IMR-90 (cell line): ENCODE measurements around the gene ALCAM. TPM values are rescaled to one million over a fixed set of nuclear protein-coding genes. Genes with fewer than 3 reads are reported as not detected.

Source experiments
- ATAC-seq: fragments of 200-7000 bp; cut with Tn5 transposase; 2 replicates; pipeline ENCODE4 v1.9.1; 2020; ENCODE audit warnings: low read depth, mild to moderate bottlenecking, moderate library complexity
- BruUV-seq: library from RNA; stranded (reverse); fragments of 400-500 nt; replicated peaks from 2 replicates; lab custom pipeline; 2021; lab: Mats Ljungman, UMichigan
- CTCF ChIA-PET: fragments of 300-600 bp; formaldehyde crosslinking; extraction: SDS; loops from one replicate; lab custom pipeline; 2021; ENCODE audit warnings: antibody characterized with exemption; lab: Yijun Ruan, JAX
- POLR2A ChIA-PET: fragments of 300-600 bp; sonication (Branson Sonifier 250); formaldehyde crosslinking; loops from one replicate; lab custom pipeline; 2022; ENCODE audit warnings: antibody characterized with exemption; ENCODE audit not compliant: unreplicated experiment; lab: Charles Lee
- DNase-seq: peaks from one replicate; pipeline ENCODE4 v3.0.0; 2013
- H2AFZ ChIP-seq: replicated peaks from 2 replicates; pipeline ENCODE3; 2013; ENCODE audit warnings: low read length, mild to moderate bottlenecking; ENCODE audit not compliant: poor library complexity
- H2AK5ac ChIP-seq: 2 replicates; pipeline ENCODE4 v1.6.1; 2013; ENCODE audit warnings: low read depth, low read length, inconsistent platforms
- H2AK9ac ChIP-seq: replicated peaks from 2 replicates; pipeline ENCODE3; 2013; ENCODE audit warnings: mild to moderate bottlenecking, low read depth, low read length, moderate library complexity; ENCODE audit not compliant: poor library complexity
- H2BK120ac ChIP-seq: 2 replicates; pipeline ENCODE4 v1.6.1; 2013; ENCODE audit warnings: low read depth, low read length, inconsistent platforms
- H2BK15ac ChIP-seq: 3 replicates; pipeline ENCODE4 v1.6.1; 2013; ENCODE audit warnings: low read depth, low read length, inconsistent platforms
- H2BK20ac ChIP-seq: 2 replicates; pipeline ENCODE4 v1.6.1; 2013; ENCODE audit warnings: low read depth, mild to moderate bottlenecking, inconsistent platforms, low read length, moderate library complexity
- H2BK5ac ChIP-seq: 2 replicates; pipeline ENCODE4 v1.6.1; 2013; ENCODE audit warnings: mild to moderate bottlenecking, low read depth, low read length, inconsistent platforms; ENCODE audit not compliant: poor library complexity, severe bottlenecking
- H3K14ac ChIP-seq: replicated peaks from 2 replicates; pipeline ENCODE4 v1.6.1; 2013; ENCODE audit warnings: low read depth, low read length, inconsistent platforms
- H3K18ac ChIP-seq: 2 replicates; pipeline ENCODE4 v1.6.1; 2013; ENCODE audit warnings: low read depth, low read length, control low read depth
- H3K23ac ChIP-seq: 2 replicates; pipeline ENCODE4 v1.6.1; 2013; ENCODE audit warnings: low read depth, low read length, inconsistent platforms
- H3K27ac ChIP-seq: 2 replicates; pipeline ENCODE4 v1.5.1; 2013; ENCODE audit warnings: mild to moderate bottlenecking, control low read depth, low read length; ENCODE audit not compliant: insufficient read depth
- H3K27me3 ChIP-seq: 2 replicates; pipeline ENCODE4 v1.6.1; 2013; ENCODE audit warnings: low read length; ENCODE audit not compliant: control insufficient read depth, insufficient read depth
- H3K36me3 ChIP-seq: 2 replicates; pipeline ENCODE4 v1.6.1; 2013; ENCODE audit warnings: low read length, mixed read lengths; ENCODE audit not compliant: control insufficient read depth, insufficient read depth
- H3K4ac ChIP-seq: 2 replicates; pipeline ENCODE4 v1.6.1; 2013; ENCODE audit warnings: low read depth, low read length, inconsistent platforms
- H3K4me1 ChIP-seq: 2 replicates; pipeline ENCODE4 v1.6.1; 2013; ENCODE audit warnings: low read length, mixed read lengths; ENCODE audit not compliant: control insufficient read depth, insufficient read depth
- H3K4me2 ChIP-seq: 2 replicates; pipeline ENCODE4 v1.6.1; 2013; ENCODE audit warnings: low read depth, mild to moderate bottlenecking, control low read depth, low read length, moderate library complexity
- H3K4me3 ChIP-seq: 2 replicates; pipeline ENCODE4 v1.5.1; 2013; ENCODE audit warnings: low read depth, mild to moderate bottlenecking, control low read depth, low read length, moderate library complexity; ENCODE audit not compliant: insufficient read depth
- H3K56ac ChIP-seq: 2 replicates; pipeline ENCODE4 v1.6.1; 2013; ENCODE audit warnings: low read length, inconsistent platforms; ENCODE audit not compliant: insufficient read depth; ENCODE audit errors: extremely low read depth
- H3K79me1 ChIP-seq, 2 experiments: 2 replicates each; pipeline ENCODE4 v1.6.1; 2013; ENCODE audit warnings: low read length in 2 of 2, inconsistent platforms in 1 of 2, low read depth in 1 of 2
- H3K9ac ChIP-seq: 2 replicates; pipeline ENCODE4 v1.6.1; 2013; ENCODE audit warnings: low read depth, low read length, control low read depth
- H3K9me1 ChIP-seq: 2 replicates; pipeline ENCODE4 v1.6.1; 2013; ENCODE audit warnings: low read length, inconsistent platforms; ENCODE audit not compliant: insufficient read depth
- H3K9me3 ChIP-seq: 2 replicates; pipeline ENCODE4 v1.6.1; 2013; ENCODE audit warnings: low read length; ENCODE audit not compliant: control insufficient read depth, insufficient read depth
- H4K20me1 ChIP-seq: 2 replicates; pipeline ENCODE4 v1.6.1; 2013; ENCODE audit warnings: low read length, inconsistent platforms; ENCODE audit not compliant: insufficient read depth
- H4K5ac ChIP-seq: 2 replicates; pipeline ENCODE4 v1.6.1; 2013; ENCODE audit warnings: mild to moderate bottlenecking, low read depth, low read length, control low read depth
- H4K8ac ChIP-seq, 2 experiments: 2 replicates each; pipeline ENCODE4 v1.6.1; 2013; ENCODE audit warnings: low read depth in 2 of 2, low read length in 2 of 2, control low read depth in 1 of 2, inconsistent platforms in 1 of 2
- H4K91ac ChIP-seq: 2 replicates; pipeline ENCODE4 v1.6.1; 2013; ENCODE audit warnings: low read depth, low read length, inconsistent platforms; ENCODE audit not compliant: insufficient read depth
- BHLHE40 ChIP-seq: fragments of 150-350 bp; IDR thresholded peaks from 2 replicates; pipeline ENCODE4 v1.6.1; 2016; ENCODE audit warnings: mild to moderate bottlenecking, low read depth, low read length
- CEBPB ChIP-seq: IDR thresholded peaks from 2 replicates; pipeline ENCODE4 v1.6.1; 2012; ENCODE audit warnings: low read depth, low read length, improper control_type of control experiment
- CHD1 ChIP-seq: IDR thresholded peaks from 2 replicates; pipeline ENCODE4 v1.6.1; 2012; ENCODE audit warnings: low read depth, low read length, improper control_type of control experiment
- CTCF ChIP-seq: conservative IDR thresholded peaks from 2 replicates; pipeline ENCODE4 v1.5.1; 2012; ENCODE audit warnings: mild to moderate bottlenecking, low read depth, low read length, improper control_type of control experiment
- FOS ChIP-seq: fragments of 150-350 bp; IDR thresholded peaks from 2 replicates; pipeline ENCODE4 v1.6.1; 2016; ENCODE audit warnings: low read depth, low read length
- MAFK ChIP-seq: IDR thresholded peaks from 2 replicates; pipeline ENCODE4 v1.6.1; 2012; ENCODE audit warnings: low read depth, low read length, improper control_type of control experiment
- MAZ ChIP-seq: IDR thresholded peaks from 2 replicates; pipeline ENCODE4 v1.6.1; 2012; ENCODE audit warnings: low read depth, mild to moderate bottlenecking, low read length, improper control_type of control experiment, moderate library complexity, borderline replicate concordance
- MXI1 ChIP-seq: IDR thresholded peaks from 2 replicates; pipeline ENCODE4 v1.6.1; 2012; ENCODE audit warnings: low read depth, mild to moderate bottlenecking, low read length, moderate library complexity, borderline replicate concordance
- RCOR1 ChIP-seq: IDR thresholded peaks from 2 replicates; pipeline ENCODE4 v1.6.1; 2012; ENCODE audit warnings: mild to moderate bottlenecking, low read length, improper control_type of control experiment; ENCODE audit not compliant: insufficient replicate concordance
- RFX5 ChIP-seq: IDR thresholded peaks from 2 replicates; pipeline ENCODE4 v1.8.0; 2012; ENCODE audit warnings: low read depth, mild to moderate bottlenecking, low read length, moderate library complexity
- SMC3 ChIP-seq: fragments of 150-350 bp; IDR thresholded peaks from 2 replicates; pipeline ENCODE4 v1.6.1; 2016; ENCODE audit warnings: low read depth, mild to moderate bottlenecking, antibody characterized with exemption, low read length, moderate library complexity
- WGBS, 2 experiments: methylation state at CpG; one replicate each; pipeline versions ENCODE4 v1.1.5 to v1.1.7; 2013; ENCODE audit warnings: missing lambda C conversion rate in 2 of 2; ENCODE audit not compliant: insufficient read length in 1 of 2; ENCODE audit errors: extremely low coverage in 2 of 2; 5-methylcytosine and 5-hydroxymethylcytosine counted together
- dilution Hi-C: fragments of 300-500 bp; cut with HindIII; formaldehyde crosslinking; loops from one replicate; pipeline ENCODE4 v1.14.3; 2018; ENCODE audit warnings: low sequenced_read_pairs; ENCODE audit not compliant: unreplicated experiment
- in situ Hi-C: fragments of 300-500 bp; cut with MboI; formaldehyde crosslinking; loops from 3 replicates; pipeline ENCODE4 v1.14.3; 2019; ENCODE audit warnings: low sequenced_read_pairs, inconsistent platforms, mixed read lengths
- intact Hi-C: fragments of 100-400 bp; cut with micrococcal nuclease; formaldehyde crosslinking; loops from 2 replicates; pipeline ENCODE4 v1.10.0; 2022
- polyA plus RNA-seq, 3 experiments: library from polyadenylated mRNA; depleted of rRNA; stranded (reverse); fragments of >200 nt; gene quantifications; 2 replicates each; pipeline ENCODE4 v1.2.3, GENCODE V29; 2012; ENCODE audit warnings: low replicate concordance in 1 of 3
- total RNA-seq: library from RNA; depleted of rRNA; stranded (reverse); fragments of >200 nt; gene quantifications from 2 replicates; pipeline ENCODE4 v1.2.3, GENCODE V29; 2012

The ALCAM gene
- total and polyA plus RNA-seq, 2 of the 4 experiments (the other 2 are of a cell fraction), result 117 to 423 TPM

GRCh38 chr3:105388176-105388575 lies 21.5 kb downstream of the ALCAM start:
- peaks cover 5% of the 10 kb centered on the region; the same call in 1 of the 2 replicates for H3K9me3 ChIP-seq
- H2BK5ac ChIP-seq, result peak overlapping the region; percentile 38
- intact Hi-C loops (loop anchor here (5.0 kb wide), 1 partner anchor 129 kb away; no protein-coding TSS in a partner anchor), dilution Hi-C loops (no loop called here), in situ Hi-C loops (no loop called here)
- H3K27me3 ChIP-seq, result no peaks in the 10 kb centered on the region
- no peak overlapping the region for H3K23ac ChIP-seq
- H2BK15ac ChIP-seq, result no peak overlapping the region
- no peak overlapping the region for H2AFZ ChIP-seq
- no peaks in the 10 kb centered on the region for H3K9me1 ChIP-seq
- peaks cover 6 to 25% of the 10 kb centered on the region in 2 experiments; a peak in 3 of 4 replicates for H3K79me1 ChIP-seq
- peaks cover 11% of the 10 kb centered on the region; the same call in 1 of the 2 replicates for H4K20me1 ChIP-seq
- no peak overlapping the region for H2AK5ac ChIP-seq
- ChIA-PET CTCF (no interaction called here), POLR2A (no interaction called here)
- DNase-seq, result no peak
- no peak for ATAC-seq
- H4K8ac ChIP-seq, result peak overlapping the region in 1 of 2 experiments; percentile 17; a peak in 1 of 4 replicates
- no peak overlapping the region; the same call in 1 of the 2 replicates for H2BK120ac ChIP-seq
- no CpG with 5 or more reads among the region's 1 CpG for WGBS, 2 experiments
- H3K27ac ChIP-seq, result no peak overlapping the region
- BruUV-seq, result no TSS peak
- peaks cover 2% of the 10 kb centered on the region; the same call in 1 of the 2 replicates for H3K36me3 ChIP-seq
- no peak overlapping the region for H4K5ac ChIP-seq
- no peak overlapping the region for H3K14ac ChIP-seq
- peaks cover 4% of the 10 kb centered on the region; the same call in 1 of the 2 replicates for H3K4me1 ChIP-seq
- no peak for TF ChIP-seq RCOR1
- TF ChIP-seq CHD1, result no peak
- no peak for TF ChIP-seq CTCF
- no peak for TF ChIP-seq SMC3
- TF ChIP-seq MAZ, result no peak
- no peak for TF ChIP-seq MAFK
- no peak for TF ChIP-seq RFX5
- no peak for TF ChIP-seq BHLHE40
- TF ChIP-seq MXI1, result no peak
- no peak for TF ChIP-seq FOS
- TF ChIP-seq CEBPB, result no peak
- no peak overlapping the region for H3K4me2 ChIP-seq
- no peak overlapping the region for H3K4me3 ChIP-seq
- peak overlapping the region; percentile 27; the same call in 1 of the 2 replicates for H2BK20ac ChIP-seq
- peak overlapping the region; percentile 45; the same call in 1 of the 2 replicates for H3K4ac ChIP-seq
- no peak overlapping the region for H3K18ac ChIP-seq
- H3K56ac ChIP-seq, result no peak overlapping the region
- no peak overlapping the region for H4K91ac ChIP-seq
- no peak overlapping the region; the same call in 1 of the 2 replicates for H3K9ac ChIP-seq
- no peak overlapping the region for H2AK9ac ChIP-seq
